Psoas muscle (tissue), 8 donors: ENCODE data around the gene TNIK. TPM values are rescaled to one million over a fixed set of nuclear protein-coding genes. Genes with fewer than 3 reads are reported as not detected.
A peak's percentile ranks its signal among the peaks of the same experiment; 100 is the strongest.

Experiments
- ATAC-seq, 4 donors: fragments of 200-7000 bp; cut with Tn5 transposase; one replicate each; pipeline ENCODE4 v1.9.1; 2020; ENCODE audit warnings: moderate library complexity in 3 of 4, mild to moderate bottlenecking in 2 of 4
- DNase-seq, 2 donors: peaks; one replicate each; pipeline ENCODE4 v3.0.0-alpha.2; 2020
- H3K27ac ChIP-seq: fragments of 200-600 bp; one replicate; pipeline ENCODE4 v1.8.0; 2022
- H3K27me3 ChIP-seq, 3 donors: fragments of 200-600 bp in 1 of 3; one replicate each; pipeline versions ENCODE4 v1.6.1 to v1.8.0; 2013 to 2022; ENCODE audit warnings: low read length in 2 of 3, mild to moderate bottlenecking in 2 of 3, moderate library complexity in 1 of 3; ENCODE audit not compliant: insufficient read depth in 3 of 3
- H3K36me3 ChIP-seq, 2 donors: fragments of 200-600 bp in 1 of 2; one replicate each; pipeline versions ENCODE4 v1.6.1 to v1.8.0; 2013 to 2022; ENCODE audit warnings: low read depth in 1 of 2, mild to moderate bottlenecking in 1 of 2, moderate library complexity in 1 of 2; ENCODE audit not compliant: insufficient read depth in 1 of 2
- H3K4me1 ChIP-seq: fragments of 200-600 bp; one replicate; pipeline ENCODE4 v1.8.0; 2022
- H3K4me3 ChIP-seq: fragments of 200-600 bp; one replicate; pipeline ENCODE4 v1.8.0; 2022; ENCODE audit warnings: mild to moderate bottlenecking
- H3K9me3 ChIP-seq: fragments of 200-600 bp; one replicate; pipeline ENCODE4 v1.8.0; 2022
- CTCF ChIP-seq: fragments of 200-600 bp; IDR thresholded peaks from one replicate; pipeline ENCODE4 v1.8.0; 2022; ENCODE audit warnings: antibody characterized with exemption
- WGBS, 3 donors: extraction: QIAGEN DNeasy Blood & Tissue Kit; methylation state at CpG; one replicate each; pipeline versions ENCODE4 v1.1.6 to v1.1.7; 2013; 5-methylcytosine and 5-hydroxymethylcytosine counted together
- intact Hi-C, 2 donors: fragments of 100-400 bp; cut with DNase I; formaldehyde crosslinking; loops; one replicate each; pipeline versions ENCODE4 v1.11.0 to v1.14.2; 2022
- polyA plus RNA-seq, 3 donors: library from polyadenylated mRNA; stranded (reverse); fragments of 200-250 nt; gene quantifications; one replicate each; pipeline ENCODE4 v1.2.3, GENCODE V29; 2013
- total RNA-seq, 4 donors: library from RNA; stranded (reverse); fragmentation: NEBNext Ultra II Directional in 2 of 4; extraction: Animal tissue kit (Norgen Biotek cat#: 25700) in 2 of 4; gene quantifications; one replicate each; pipeline versions ENCODE4 v1.2.1 to v1.2.4, GENCODE V29; 2021 to 2023
- donor health status: healthy with polysubstance abuse.
- donor health status: DM: no; HTN: no; CAD: no; lungs with moderate emphysema.
- donor health status: Bipolar disorder and iron deficiency.
- donor health status: healthy.
- donor health status: DM: yes; HTN: yes; CAD: no.
- donor health status: DM: no; HTN: no; CAD: no.
- donor health status: DM: no; HTN: no; CAD: no.
- donor health status: DM: yes; HTN: yes; CAD: no.

The TNIK gene
- total and polyA plus RNA-seq, 7 donors = 9.9 to 32.4 (median 12.5) TPM

GRCh38 chr3:171090321-171090720 lies 369.9 kb downstream of the TNIK start:
- ATAC-seq (no peak), DNase-seq (no peak)
- H3K4me1 ChIP-seq = no peaks in the 10 kb centered on the region
- intact Hi-C loops = no loop called here
- no peaks in the 10 kb centered on the region for H3K9me3 ChIP-seq
- no peak overlapping the region for H3K4me3 ChIP-seq
- no peak for TF ChIP-seq CTCF
- peaks cover 2 to 20% of the 10 kb centered on the region in 2 donors for H3K36me3 ChIP-seq
- no peak overlapping the region for H3K27ac ChIP-seq
- WGBS, 3 donors = 92 to 97% (median 97%) methylated on average over 2 of the region's 2 CpGs
- no peaks in the 10 kb centered on the region for H3K27me3 ChIP-seq

- H3K4me1 ChIP-seq = no peaks in the 10 kb centered on the region
- ATAC-seq (peak in 2 of 4 donors; percentile 51 to 54), DNase-seq (no peak)
- H3K27me3 ChIP-seq = no peaks in the 10 kb centered on the region
- H3K4me3 ChIP-seq = no peak overlapping the region
- no peak overlapping the region for H3K27ac ChIP-seq
- H3K9me3 ChIP-seq = no peaks in the 10 kb centered on the region
- intact Hi-C loops = no loop called here
- WGBS, 3 donors = 10 to 38% (median 13%) methylated on average over 2 of the region's 2 CpGs
- no peak for TF ChIP-seq CTCF
- H3K36me3 ChIP-seq = peaks cover 2 to 31% of the 10 kb centered on the region in 2 donors
Measured at GRCh38 chr3:171088964-171089754, 371.0 kb downstream of the TNIK start.

- H3K27ac ChIP-seq = no peak overlapping the region
- peaks cover 2 to 34% of the 10 kb centered on the region in 2 donors for H3K36me3 ChIP-seq
- H3K9me3 ChIP-seq = no peaks in the 10 kb centered on the region
- intact Hi-C loops = no loop called here
- H3K4me1 ChIP-seq = no peaks in the 10 kb centered on the region
- TF ChIP-seq CTCF = no peak
- H3K27me3 ChIP-seq = no peaks in the 10 kb centered on the region
- H3K4me3 ChIP-seq = no peak overlapping the region
- 47 to 72% (median 56%) methylated on average over 4 of the region's 4 CpGs for WGBS, 3 donors
- ATAC-seq = no peak
- no peak for DNase-seq
Measured at GRCh38 chr3:171088496-171088895, 371.7 kb downstream of the TNIK start.

- DNase-seq (no peak), ATAC-seq (no peak)
- no peak overlapping the region for H3K27ac ChIP-seq
- WGBS, 3 donors = 96 to 100% (median 98%) methylated on average over 1 of the region's 1 CpG
- no peak for TF ChIP-seq CTCF
- peaks cover 6 to 50% of the 10 kb centered on the region in 2 donors for H3K36me3 ChIP-seq
- no peaks in the 10 kb centered on the region for H3K9me3 ChIP-seq
- H3K4me1 ChIP-seq = no peaks in the 10 kb centered on the region
- H3K27me3 ChIP-seq = no peaks in the 10 kb centered on the region
- H3K4me3 ChIP-seq = no peak overlapping the region
- intact Hi-C loops = no loop called here
Measured at GRCh38 chr3:171086914-171087313, 373.3 kb downstream of the TNIK start.
